Hepatocyte (in vitro differentiated cells): ENCODE data around the gene TSPAN4.

Experiments
- EZH2 ChIP-seq: fragments of 200-600 bp; sonication (generic); IDR thresholded peaks from 2 replicates; pipeline ENCODE4 v1.6.1; 2016; ENCODE audit warnings: antibody characterized with exemption, mild to moderate bottlenecking, borderline replicate concordance
- EZH2phosphoT487 ChIP-seq: fragments of 200-600 bp; sonication (generic); IDR thresholded peaks from one replicate; pipeline ENCODE4 v1.6.1; 2018; ENCODE audit warnings: antibody characterized with exemption, mild to moderate bottlenecking, low read depth, moderate library complexity; ENCODE audit not compliant: unreplicated experiment, severe bottlenecking
- TF ChIP-seq, protein P1 (sequence below): fragments of 200-600 bp; sonication (generic); IDR thresholded peaks from 2 replicates; pipeline ENCODE4 v1.5.1; 2016; ENCODE audit warnings: antibody characterized with exemption, mild to moderate bottlenecking; ENCODE audit not compliant: poor library complexity

DNA sequence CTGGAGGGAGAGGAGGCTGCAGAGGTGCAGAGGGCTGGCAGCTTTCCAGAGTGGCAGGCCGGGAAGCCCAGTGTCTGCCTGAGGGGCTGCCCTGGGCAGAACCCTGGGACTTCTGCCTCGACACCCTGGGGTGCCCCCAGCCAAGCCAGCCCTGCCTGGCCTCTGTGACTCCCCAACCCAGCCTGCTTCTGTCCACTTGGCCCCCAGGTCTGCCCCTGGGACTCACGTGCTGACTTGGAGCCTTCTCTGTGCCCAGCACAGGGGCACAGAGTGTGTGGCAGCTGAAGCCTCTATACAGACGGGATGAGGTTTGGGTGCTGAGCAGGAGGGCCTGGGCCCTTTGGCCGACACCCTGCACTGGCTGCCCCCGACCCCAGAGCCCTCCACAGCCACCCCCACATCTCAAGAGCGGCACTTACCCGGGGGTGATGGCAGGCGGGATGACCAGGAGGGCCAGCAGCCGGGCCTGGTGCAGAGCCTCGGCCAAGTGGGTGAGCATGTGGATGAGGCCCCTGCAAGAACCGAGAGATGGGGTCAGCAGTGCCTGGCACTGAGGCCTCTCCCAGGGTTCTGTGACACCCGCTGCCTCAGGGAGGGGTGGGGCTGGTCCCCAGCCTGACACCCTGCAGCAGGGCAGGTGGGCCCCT is 50.5 kb downstream of the TSPAN4 start:
- TF ChIP-seq, protein P1, sequence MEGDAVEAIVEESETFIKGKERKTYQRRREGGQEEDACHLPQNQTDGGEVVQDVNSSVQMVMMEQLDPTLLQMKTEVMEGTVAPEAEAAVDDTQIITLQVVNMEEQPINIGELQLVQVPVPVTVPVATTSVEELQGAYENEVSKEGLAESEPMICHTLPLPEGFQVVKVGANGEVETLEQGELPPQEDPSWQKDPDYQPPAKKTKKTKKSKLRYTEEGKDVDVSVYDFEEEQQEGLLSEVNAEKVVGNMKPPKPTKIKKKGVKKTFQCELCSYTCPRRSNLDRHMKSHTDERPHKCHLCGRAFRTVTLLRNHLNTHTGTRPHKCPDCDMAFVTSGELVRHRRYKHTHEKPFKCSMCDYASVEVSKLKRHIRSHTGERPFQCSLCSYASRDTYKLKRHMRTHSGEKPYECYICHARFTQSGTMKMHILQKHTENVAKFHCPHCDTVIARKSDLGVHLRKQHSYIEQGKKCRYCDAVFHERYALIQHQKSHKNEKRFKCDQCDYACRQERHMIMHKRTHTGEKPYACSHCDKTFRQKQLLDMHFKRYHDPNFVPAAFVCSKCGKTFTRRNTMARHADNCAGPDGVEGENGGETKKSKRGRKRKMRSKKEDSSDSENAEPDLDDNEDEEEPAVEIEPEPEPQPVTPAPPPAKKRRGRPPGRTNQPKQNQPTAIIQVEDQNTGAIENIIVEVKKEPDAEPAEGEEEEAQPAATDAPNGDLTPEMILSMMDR, result no peak
- TF ChIP-seq EZH2phosphoT487, result no peak
- no peak for TF ChIP-seq EZH2
